Measurements from ENCODE around the gene LYRM4.

GRCh38 chr6:5249451-5250122 lies 11.2 kb downstream of the LYRM4 start:
- TF ChIP-seq, protein P1, sequence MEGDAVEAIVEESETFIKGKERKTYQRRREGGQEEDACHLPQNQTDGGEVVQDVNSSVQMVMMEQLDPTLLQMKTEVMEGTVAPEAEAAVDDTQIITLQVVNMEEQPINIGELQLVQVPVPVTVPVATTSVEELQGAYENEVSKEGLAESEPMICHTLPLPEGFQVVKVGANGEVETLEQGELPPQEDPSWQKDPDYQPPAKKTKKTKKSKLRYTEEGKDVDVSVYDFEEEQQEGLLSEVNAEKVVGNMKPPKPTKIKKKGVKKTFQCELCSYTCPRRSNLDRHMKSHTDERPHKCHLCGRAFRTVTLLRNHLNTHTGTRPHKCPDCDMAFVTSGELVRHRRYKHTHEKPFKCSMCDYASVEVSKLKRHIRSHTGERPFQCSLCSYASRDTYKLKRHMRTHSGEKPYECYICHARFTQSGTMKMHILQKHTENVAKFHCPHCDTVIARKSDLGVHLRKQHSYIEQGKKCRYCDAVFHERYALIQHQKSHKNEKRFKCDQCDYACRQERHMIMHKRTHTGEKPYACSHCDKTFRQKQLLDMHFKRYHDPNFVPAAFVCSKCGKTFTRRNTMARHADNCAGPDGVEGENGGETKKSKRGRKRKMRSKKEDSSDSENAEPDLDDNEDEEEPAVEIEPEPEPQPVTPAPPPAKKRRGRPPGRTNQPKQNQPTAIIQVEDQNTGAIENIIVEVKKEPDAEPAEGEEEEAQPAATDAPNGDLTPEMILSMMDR (IDR thresholded peaks at IDR 0.05 in 4 of 5, conservative IDR thresholded peaks at IDR 0.05 in 1 of 5) = no peak
- no peak for TF ChIP-seq POLR2A (IDR thresholded peaks at IDR 0.05)

Measured in gastrocnemius medialis (tissue), 4 donors.